Measurements from ENCODE around the gene IGFBP3.

Gene IGFBP3

GRCh38 chr7:45937862-45938261, 16.8 kb upstream of the IGFBP3 start:
- Mint-ChIP-seq H3K4me3 (no peak overlapping the region), H3K27me3 (peaks cover 7% of the 10 kb centered on the region), H3K9me3 (no peaks in the 10 kb centered on the region), H3K36me3 (no peaks in the 10 kb centered on the region), H3K4me1 (peaks cover 26% of the 10 kb centered on the region), H3K27ac (no peak overlapping the region)

- H3K27ac Mint-ChIP-seq: no peak overlapping the region
- no peaks in the 10 kb centered on the region for H3K9me3 Mint-ChIP-seq
- peaks cover 7% of the 10 kb centered on the region for H3K27me3 Mint-ChIP-seq
- H3K36me3 Mint-ChIP-seq: no peaks in the 10 kb centered on the region
- peaks cover 20% of the 10 kb centered on the region for H3K4me1 Mint-ChIP-seq
- H3K4me3 Mint-ChIP-seq: no peak overlapping the region
Observed at GRCh38 chr7:45937301-45937700, 16.2 kb upstream of the IGFBP3 start.

- Mint-ChIP-seq H3K27me3 (peaks cover 5% of the 10 kb centered on the region), H3K4me1 (no peaks in the 10 kb centered on the region), H3K36me3 (no peaks in the 10 kb centered on the region), H3K9me3 (no peaks in the 10 kb centered on the region), H3K27ac (no peak overlapping the region), H3K4me3 (no peak overlapping the region)
Observed at GRCh38 chr7:45930967-45931366, 9.9 kb upstream of the IGFBP3 start.

- no peaks in the 10 kb centered on the region for H3K36me3 Mint-ChIP-seq
- H3K4me1 Mint-ChIP-seq: peaks cover 7% of the 10 kb centered on the region
- H3K27me3 Mint-ChIP-seq: peaks cover 18% of the 10 kb centered on the region
- H3K27ac Mint-ChIP-seq: no peak overlapping the region
- no peaks in the 10 kb centered on the region for H3K9me3 Mint-ChIP-seq
- no peak overlapping the region for H3K4me3 Mint-ChIP-seq
Observed at GRCh38 chr7:45927721-45928120, 6.6 kb upstream of the IGFBP3 start.

- peaks cover 33% of the 10 kb centered on the region for H3K27me3 Mint-ChIP-seq
- H3K4me3 Mint-ChIP-seq: no peak overlapping the region
- no peak overlapping the region for H3K27ac Mint-ChIP-seq
- no peaks in the 10 kb centered on the region for H3K36me3 Mint-ChIP-seq
- no peaks in the 10 kb centered on the region for H3K9me3 Mint-ChIP-seq
- H3K4me1 Mint-ChIP-seq: peaks cover 26% of the 10 kb centered on the region
Observed at GRCh38 chr7:45924283-45924682, 3.2 kb upstream of the IGFBP3 start.

GRCh38 chr7:45923818-45924217, 2.7 kb upstream of the IGFBP3 start:
- Mint-ChIP-seq H3K4me3 (no peak overlapping the region), H3K36me3 (no peaks in the 10 kb centered on the region), H3K4me1 (peaks cover 26% of the 10 kb centered on the region), H3K27me3 (peaks cover 37% of the 10 kb centered on the region), H3K9me3 (no peaks in the 10 kb centered on the region), H3K27ac (no peak overlapping the region)

- no peaks in the 10 kb centered on the region for H3K36me3 Mint-ChIP-seq
- H3K4me3 Mint-ChIP-seq: peak overlapping the region; percentile 60
- peaks cover 37% of the 10 kb centered on the region for H3K27me3 Mint-ChIP-seq
- no peaks in the 10 kb centered on the region for H3K9me3 Mint-ChIP-seq
- no peak overlapping the region for H3K27ac Mint-ChIP-seq
- H3K4me1 Mint-ChIP-seq: peaks cover 26% of the 10 kb centered on the region
Observed at GRCh38 chr7:45923290-45923689, 2.2 kb upstream of the IGFBP3 start.

- H3K4me1 Mint-ChIP-seq: peaks cover 26% of the 10 kb centered on the region
- H3K9me3 Mint-ChIP-seq: no peaks in the 10 kb centered on the region
- H3K27ac Mint-ChIP-seq: no peak overlapping the region
- H3K36me3 Mint-ChIP-seq: no peaks in the 10 kb centered on the region
- H3K27me3 Mint-ChIP-seq: peaks cover 37% of the 10 kb centered on the region
- peak overlapping the region; percentile 60 for H3K4me3 Mint-ChIP-seq
Observed at GRCh38 chr7:45922810-45923209, 1.7 kb upstream of the IGFBP3 start.

- Mint-ChIP-seq H3K36me3 (no peaks in the 10 kb centered on the region), H3K4me3 (peak overlapping the region; percentile 51), H3K9me3 (no peaks in the 10 kb centered on the region), H3K27ac (no peak overlapping the region), H3K4me1 (peaks cover 26% of the 10 kb centered on the region), H3K27me3 (peaks cover 41% of the 10 kb centered on the region)
Observed at GRCh38 chr7:45921699-45922519, 837 bp upstream of the IGFBP3 start.

GRCh38 chr7:45921381-45921698, 268 bp upstream of the IGFBP3 start:
- H3K27ac Mint-ChIP-seq: no peak overlapping the region
- H3K9me3 Mint-ChIP-seq: no peaks in the 10 kb centered on the region
- H3K4me1 Mint-ChIP-seq: peaks cover 26% of the 10 kb centered on the region
- H3K27me3 Mint-ChIP-seq: peaks cover 44% of the 10 kb centered on the region
- no peaks in the 10 kb centered on the region for H3K36me3 Mint-ChIP-seq
- H3K4me3 Mint-ChIP-seq: no peak overlapping the region

- H3K27ac Mint-ChIP-seq: no peak overlapping the region
- peak overlapping the region; percentile 54 for H3K4me3 Mint-ChIP-seq
- H3K9me3 Mint-ChIP-seq: no peaks in the 10 kb centered on the region
- peaks cover 26% of the 10 kb centered on the region for H3K4me1 Mint-ChIP-seq
- peaks cover 46% of the 10 kb centered on the region for H3K27me3 Mint-ChIP-seq
- H3K36me3 Mint-ChIP-seq: no peaks in the 10 kb centered on the region
Observed at GRCh38 chr7:45919993-45920459, 1.0 kb downstream of the IGFBP3 start.

GRCh38 chr7:45919231-45919784, 1.8 kb downstream of the IGFBP3 start:
- Mint-ChIP-seq H3K9me3 (no peaks in the 10 kb centered on the region), H3K27me3 (peaks cover 43% of the 10 kb centered on the region), H3K4me3 (no peak overlapping the region), H3K4me1 (peaks cover 26% of the 10 kb centered on the region), H3K36me3 (no peaks in the 10 kb centered on the region), H3K27ac (no peak overlapping the region)

- no peaks in the 10 kb centered on the region for H3K9me3 Mint-ChIP-seq
- peaks cover 26% of the 10 kb centered on the region for H3K4me1 Mint-ChIP-seq
- H3K27ac Mint-ChIP-seq: no peak overlapping the region
- peaks cover 40% of the 10 kb centered on the region for H3K27me3 Mint-ChIP-seq
- no peak overlapping the region for H3K4me3 Mint-ChIP-seq
- H3K36me3 Mint-ChIP-seq: no peaks in the 10 kb centered on the region
Observed at GRCh38 chr7:45918556-45918955, 2.5 kb downstream of the IGFBP3 start.

- H3K27me3 Mint-ChIP-seq: peaks cover 33% of the 10 kb centered on the region
- no peaks in the 10 kb centered on the region for H3K9me3 Mint-ChIP-seq
- H3K27ac Mint-ChIP-seq: no peak overlapping the region
- H3K36me3 Mint-ChIP-seq: no peaks in the 10 kb centered on the region
- H3K4me3 Mint-ChIP-seq: no peak overlapping the region
- peaks cover 19% of the 10 kb centered on the region for H3K4me1 Mint-ChIP-seq
Observed at GRCh38 chr7:45917658-45918057, 3.4 kb downstream of the IGFBP3 start.

GRCh38 chr7:45917064-45917463, 4.0 kb downstream of the IGFBP3 start:
- H3K27me3 Mint-ChIP-seq: peaks cover 33% of the 10 kb centered on the region
- H3K36me3 Mint-ChIP-seq: no peaks in the 10 kb centered on the region
- peaks cover 13% of the 10 kb centered on the region for H3K4me1 Mint-ChIP-seq
- H3K9me3 Mint-ChIP-seq: no peaks in the 10 kb centered on the region
- no peak overlapping the region for H3K4me3 Mint-ChIP-seq
- no peak overlapping the region for H3K27ac Mint-ChIP-seq

GRCh38 chr7:45915606-45916005, 5.5 kb downstream of the IGFBP3 start:
- H3K4me3 Mint-ChIP-seq: no peak overlapping the region
- H3K36me3 Mint-ChIP-seq: no peaks in the 10 kb centered on the region
- no peaks in the 10 kb centered on the region for H3K9me3 Mint-ChIP-seq
- peaks cover 32% of the 10 kb centered on the region for H3K27me3 Mint-ChIP-seq
- H3K4me1 Mint-ChIP-seq: peaks cover 7% of the 10 kb centered on the region
- H3K27ac Mint-ChIP-seq: no peak overlapping the region

All from activated naive CD4-positive, alpha-beta T cell treated with anti-CD3 and anti-CD28 coated beads, Interleukin-2, amount 50 U/mL, for 24 hours (primary cell).